Fibroblast of the aortic adventitia (primary cell): ENCODE results near the gene MLIP. TPM values are rescaled to one million over a fixed set of nuclear protein-coding genes. Genes with fewer than 3 reads are reported as not detected.

Experiments used
- DNase-seq: peaks from one replicate; pipeline ENCODE4 v3.0.0-alpha.2; 2010; ENCODE audit warnings: low read depth
- H3K4me3 ChIP-seq: 2 replicates; pipeline ENCODE4 v1.5.1; 2011; ENCODE audit warnings: low read depth, mild to moderate bottlenecking, control low read depth, low read length, moderate library complexity
- CTCF ChIP-seq: IDR thresholded peaks from 2 replicates; pipeline ENCODE4 v1.5.1; 2011; ENCODE audit warnings: mild to moderate bottlenecking, low read length, control low read depth, inconsistent platforms; ENCODE audit not compliant: insufficient read depth
- total RNA-seq: library from RNA; depleted of rRNA; stranded (reverse); fragments of >200 nt; gene quantifications from 2 replicates; pipeline ENCODE4 v1.2.3, GENCODE V29; 2012; ENCODE audit warnings: low replicate concordance

Gene MLIP
- total RNA-seq, 1 donor = not detected

- no peak overlapping the region for H3K4me3 ChIP-seq
- TF ChIP-seq CTCF = no peak
- DNase-seq = no peak
These were observed 15.5 kb upstream of the MLIP start for GRCh38 chr6:54095723-54096122.

- no peak overlapping the region for H3K4me3 ChIP-seq
- no peak for DNase-seq
- TF ChIP-seq CTCF = no peak
These were observed 14.4 kb upstream of the MLIP start for GRCh38 chr6:54096811-54097210.

GRCh38 chr6:54097753-54098152 is 13.5 kb upstream of the MLIP start:
- DNase-seq = no peak
- H3K4me3 ChIP-seq = no peak overlapping the region
- no peak for TF ChIP-seq CTCF

- TF ChIP-seq CTCF = no peak
- no peak for DNase-seq
These were observed 12.7 kb upstream of the MLIP start for GRCh38 chr6:54098450-54099044.

GRCh38 chr6:54099225-54099624 is 12.0 kb upstream of the MLIP start:
- no peak overlapping the region for H3K4me3 ChIP-seq
- no peak for DNase-seq
- no peak for TF ChIP-seq CTCF

More at GRCh38 chr6:54098450-54099044, 12.7 kb upstream of the MLIP start:
- H3K4me3 ChIP-seq = no peak overlapping the region

- TF ChIP-seq CTCF = no peak
- no peak overlapping the region for H3K4me3 ChIP-seq
- no peak for DNase-seq
These were observed 10.7 kb upstream of the MLIP start for GRCh38 chr6:54100411-54101006.

GRCh38 chr6:54102238-54102637 is 9.0 kb upstream of the MLIP start:
- no peak overlapping the region for H3K4me3 ChIP-seq
- no peak for DNase-seq
- TF ChIP-seq CTCF = no peak
